ENCODE data around the gene SAPCD1.

SAPCD1 gene

DNA sequence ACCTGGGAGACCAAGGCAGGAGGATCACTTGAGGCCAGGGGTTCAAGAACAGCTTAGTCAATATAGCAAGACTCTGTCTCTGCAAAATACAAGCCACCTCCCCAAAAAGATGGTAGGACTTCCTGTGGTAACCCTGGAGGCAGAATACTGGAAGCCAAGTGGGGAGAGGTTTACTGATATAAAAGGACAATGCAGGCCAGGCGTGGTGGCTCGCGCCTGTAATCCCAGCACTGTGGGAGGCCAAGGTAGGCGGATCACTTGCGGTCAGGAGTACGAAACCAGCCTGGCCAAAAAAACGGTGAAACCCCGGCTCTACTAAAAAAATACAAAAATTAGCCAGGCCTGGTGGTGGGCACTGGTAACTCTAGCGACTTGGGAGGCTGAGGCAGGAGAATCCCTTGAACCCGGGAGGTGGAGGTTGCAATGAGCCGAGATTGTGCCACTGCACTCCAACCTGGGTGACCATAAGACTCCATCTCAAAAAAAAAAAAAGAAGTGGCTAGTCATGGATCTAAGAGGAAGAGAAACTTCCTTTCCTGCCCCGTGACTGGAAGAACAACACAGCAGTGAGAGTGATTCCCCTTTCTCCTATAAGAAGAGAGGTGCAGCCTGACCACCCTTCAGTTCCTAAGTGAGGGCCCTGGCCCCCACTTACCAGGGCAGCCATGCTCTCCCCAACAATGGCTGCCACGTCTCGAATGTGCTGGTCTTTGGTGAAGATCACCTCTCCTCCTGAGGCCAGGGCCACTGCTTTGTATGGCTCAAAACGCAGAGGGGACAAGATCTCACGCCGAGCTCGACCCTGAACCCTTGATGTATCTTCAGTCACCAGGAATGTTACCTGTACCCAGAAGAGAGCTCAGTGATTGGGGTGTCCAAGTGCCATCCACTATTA, 6.2 kb downstream of the SAPCD1 start:
- no peaks in the 10 kb centered on the region for H3K27me3 ChIP-seq (ENCODE audit: insufficient read depth, insufficient read length)
- H3K9me3 ChIP-seq (ENCODE audit: insufficient read depth, low read length), result no peaks in the 10 kb centered on the region
- no peaks in the 10 kb centered on the region for H3K4me1 ChIP-seq (ENCODE audit: insufficient read depth, insufficient read length)
- DNase-seq (ENCODE audit: low read depth, low spot score), result no peak
- TF ChIP-seq ZNF274 (IDR thresholded peaks at IDR 0.05; ENCODE audit: low read depth, low read length) (no peak), YY1 (IDR thresholded peaks at IDR 0.05; ENCODE audit: insufficient read depth, insufficient read length) (no peak), SUZ12 (IDR thresholded peaks at IDR 0.05; ENCODE audit: extremely low read depth, insufficient read depth, insufficient read length) (no peak)
- H3K4me3 ChIP-seq (ENCODE audit: insufficient read length, low read depth), result no peak overlapping the region
- H3K9ac ChIP-seq (ENCODE audit: insufficient read length, low read depth), result no peak overlapping the region
- peaks cover 16% of the 10 kb centered on the region for H3K36me3 ChIP-seq (ENCODE audit: insufficient read depth, insufficient read length, low read length)

- peak; percentile 32 for DNase-seq (ENCODE audit: low read depth, low spot score)
- Histone ChIP-seq H3K4me3 (ENCODE audit: insufficient read length, low read depth) (no peak overlapping the region), H3K36me3 (ENCODE audit: insufficient read depth, insufficient read length, low read length) (peaks cover 7% of the 10 kb centered on the region), H3K9me3 (ENCODE audit: insufficient read depth, low read length) (no peaks in the 10 kb centered on the region), H3K27me3 (ENCODE audit: insufficient read depth, insufficient read length) (no peaks in the 10 kb centered on the region), H3K4me1 (ENCODE audit: insufficient read depth, insufficient read length) (no peaks in the 10 kb centered on the region), H3K9ac (ENCODE audit: insufficient read length, low read depth) (no peak overlapping the region)
- no peak for TF ChIP-seq YY1 (IDR thresholded peaks at IDR 0.05; ENCODE audit: insufficient read depth, insufficient read length)
- no peak for TF ChIP-seq ZNF274 (IDR thresholded peaks at IDR 0.05; ENCODE audit: low read depth, low read length)
- no peak for TF ChIP-seq SUZ12 (IDR thresholded peaks at IDR 0.05; ENCODE audit: extremely low read depth, insufficient read depth, insufficient read length)
These were observed 7.4 kb downstream of the SAPCD1 start for GRCh38 chr6:31769684-31770371.

- Histone ChIP-seq H3K36me3 (ENCODE audit: insufficient read depth, insufficient read length, low read length) (peaks cover under 1% of the 10 kb centered on the region), H3K4me3 (ENCODE audit: insufficient read length, low read depth) (no peak overlapping the region), H3K9ac (ENCODE audit: insufficient read length, low read depth) (no peak overlapping the region), H3K9me3 (ENCODE audit: insufficient read depth, low read length) (no peaks in the 10 kb centered on the region), H3K4me1 (ENCODE audit: insufficient read depth, insufficient read length) (no peaks in the 10 kb centered on the region), H3K27me3 (ENCODE audit: insufficient read depth, insufficient read length) (no peaks in the 10 kb centered on the region)
- DNase-seq (ENCODE audit: low read depth, low spot score), result no peak
- no peak for TF ChIP-seq YY1 (IDR thresholded peaks at IDR 0.05; ENCODE audit: insufficient read depth, insufficient read length)
- no peak for TF ChIP-seq SUZ12 (IDR thresholded peaks at IDR 0.05; ENCODE audit: extremely low read depth, insufficient read depth, insufficient read length)
- TF ChIP-seq ZNF274 (IDR thresholded peaks at IDR 0.05; ENCODE audit: low read depth, low read length), result no peak
These were observed 8.4 kb downstream of the SAPCD1 start for GRCh38 chr6:31770860-31771259.

- no peak overlapping the region for H3K9ac ChIP-seq (ENCODE audit: insufficient read length, low read depth)
- TF ChIP-seq SUZ12 (IDR thresholded peaks at IDR 0.05; ENCODE audit: extremely low read depth, insufficient read depth, insufficient read length), result no peak
- TF ChIP-seq ZNF274 (IDR thresholded peaks at IDR 0.05; ENCODE audit: low read depth, low read length), result no peak
- no peak for TF ChIP-seq YY1 (IDR thresholded peaks at IDR 0.05; ENCODE audit: insufficient read depth, insufficient read length)
- peaks cover under 1% of the 10 kb centered on the region for H3K36me3 ChIP-seq (ENCODE audit: insufficient read depth, insufficient read length, low read length)
- H3K4me1 ChIP-seq (ENCODE audit: insufficient read depth, insufficient read length), result peaks cover under 1% of the 10 kb centered on the region
- H3K9me3 ChIP-seq (ENCODE audit: insufficient read depth, low read length), result no peaks in the 10 kb centered on the region
- H3K27me3 ChIP-seq (ENCODE audit: insufficient read depth, insufficient read length), result no peaks in the 10 kb centered on the region
- H3K4me3 ChIP-seq (ENCODE audit: insufficient read length, low read depth), result no peak overlapping the region
- DNase-seq (ENCODE audit: low read depth, low spot score), result no peak
These were observed 9.5 kb downstream of the SAPCD1 start for GRCh38 chr6:31771992-31772358.

DNA sequence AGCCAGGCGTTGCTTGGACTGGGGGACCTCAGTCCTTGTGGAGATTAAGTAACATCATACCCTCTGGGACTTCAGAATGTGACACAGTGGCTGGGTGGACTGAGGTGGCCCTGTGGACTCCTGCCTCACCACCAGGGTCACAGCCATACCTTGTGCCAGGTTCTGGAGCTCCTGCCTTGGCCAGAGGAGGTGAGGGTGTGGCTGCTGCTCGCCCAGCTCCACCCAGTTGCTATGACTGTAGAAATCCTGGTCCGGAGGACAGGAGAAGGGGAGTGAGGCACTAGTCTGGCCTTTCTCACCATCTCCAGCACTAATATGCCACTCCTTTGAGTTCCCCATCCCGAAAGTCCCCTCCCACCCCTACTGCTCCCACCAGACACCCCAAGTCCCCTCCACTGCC, 12.7 kb downstream of the SAPCD1 start:
- Histone ChIP-seq H3K4me1 (ENCODE audit: insufficient read depth, insufficient read length) (peaks cover 3% of the 10 kb centered on the region), H3K4me3 (ENCODE audit: insufficient read length, low read depth) (no peak overlapping the region), H3K27me3 (ENCODE audit: insufficient read depth, insufficient read length) (no peaks in the 10 kb centered on the region), H3K36me3 (ENCODE audit: insufficient read depth, insufficient read length, low read length) (peaks cover 32% of the 10 kb centered on the region), H3K9ac (ENCODE audit: insufficient read length, low read depth) (no peak overlapping the region), H3K9me3 (ENCODE audit: insufficient read depth, low read length) (no peaks in the 10 kb centered on the region)
- TF ChIP-seq YY1 (IDR thresholded peaks at IDR 0.05; ENCODE audit: insufficient read depth, insufficient read length) (no peak), ZNF274 (IDR thresholded peaks at IDR 0.05; ENCODE audit: low read depth, low read length) (no peak), SUZ12 (IDR thresholded peaks at IDR 0.05; ENCODE audit: extremely low read depth, insufficient read depth, insufficient read length) (no peak)
- DNase-seq (ENCODE audit: low read depth, low spot score), result no peak

DNA sequence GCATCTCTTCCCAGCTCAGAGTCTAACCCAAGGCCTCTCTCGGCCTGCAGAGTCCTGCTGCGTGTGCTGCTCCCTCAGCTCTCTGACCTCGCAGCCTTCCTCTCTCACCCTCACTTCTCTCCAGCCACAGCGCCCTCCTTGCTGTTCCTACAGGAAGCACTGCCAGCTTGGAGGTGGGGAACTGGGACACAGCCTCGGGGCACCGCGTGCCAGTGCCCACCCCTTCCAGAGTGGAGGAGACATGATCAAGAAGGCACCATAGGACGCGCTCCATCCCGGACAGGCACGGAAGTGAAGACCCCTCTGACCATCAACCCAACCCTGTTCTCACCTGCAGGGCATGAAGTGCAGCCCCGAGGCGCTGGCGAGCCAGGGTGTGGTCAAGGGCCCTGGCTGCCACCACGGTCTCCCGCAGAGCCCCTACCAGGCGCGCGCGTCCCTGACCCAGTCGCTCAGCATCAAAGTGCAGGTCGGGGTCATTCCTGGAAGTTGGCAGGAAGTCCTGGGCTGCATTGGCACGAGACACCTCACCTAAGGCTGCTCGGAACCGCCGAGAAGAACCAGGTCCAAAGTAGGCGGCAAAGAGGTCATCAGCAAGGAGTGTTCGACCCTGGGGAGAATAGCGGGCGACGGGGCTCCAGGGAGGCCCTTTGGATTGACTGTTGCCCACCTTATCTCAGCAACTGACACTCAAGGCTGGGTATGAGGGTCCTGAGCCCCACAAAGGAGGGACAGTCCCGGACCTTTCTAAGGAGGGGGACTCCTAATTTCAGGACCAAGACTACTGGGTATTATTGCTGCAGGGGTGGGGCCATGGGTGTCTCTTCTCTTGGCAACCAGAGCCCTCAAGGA, 13.4 kb downstream of the SAPCD1 start:
- Histone ChIP-seq H3K4me3 (ENCODE audit: insufficient read length, low read depth) (no peak overlapping the region), H3K9me3 (ENCODE audit: insufficient read depth, low read length) (no peaks in the 10 kb centered on the region), H3K36me3 (ENCODE audit: insufficient read depth, insufficient read length, low read length) (peaks cover 39% of the 10 kb centered on the region), H3K4me1 (ENCODE audit: insufficient read depth, insufficient read length) (peaks cover 3% of the 10 kb centered on the region), H3K9ac (ENCODE audit: insufficient read length, low read depth) (no peak overlapping the region), H3K27me3 (ENCODE audit: insufficient read depth, insufficient read length) (no peaks in the 10 kb centered on the region)
- TF ChIP-seq SUZ12 (IDR thresholded peaks at IDR 0.05; ENCODE audit: extremely low read depth, insufficient read depth, insufficient read length), result no peak
- TF ChIP-seq YY1 (IDR thresholded peaks at IDR 0.05; ENCODE audit: insufficient read depth, insufficient read length), result no peak
- no peak for TF ChIP-seq ZNF274 (IDR thresholded peaks at IDR 0.05; ENCODE audit: low read depth, low read length)
- no peak for DNase-seq (ENCODE audit: low read depth, low spot score)

All from NT2/D1 (cell line).